ENCODE results near the gene FXYD5. TPM values are rescaled to one million over a fixed set of nuclear protein-coding genes. Genes with fewer than 3 reads are reported as not detected.
"Not testable (repeated sequence)": the region's sequence is repeated elsewhere in the genome, so short reads cannot be mapped to it uniquely, and the experiment has no call there.

The FXYD5 gene
- total RNA-seq, 1 experiment from 2014 or later, result 42.6 TPM

DNA sequence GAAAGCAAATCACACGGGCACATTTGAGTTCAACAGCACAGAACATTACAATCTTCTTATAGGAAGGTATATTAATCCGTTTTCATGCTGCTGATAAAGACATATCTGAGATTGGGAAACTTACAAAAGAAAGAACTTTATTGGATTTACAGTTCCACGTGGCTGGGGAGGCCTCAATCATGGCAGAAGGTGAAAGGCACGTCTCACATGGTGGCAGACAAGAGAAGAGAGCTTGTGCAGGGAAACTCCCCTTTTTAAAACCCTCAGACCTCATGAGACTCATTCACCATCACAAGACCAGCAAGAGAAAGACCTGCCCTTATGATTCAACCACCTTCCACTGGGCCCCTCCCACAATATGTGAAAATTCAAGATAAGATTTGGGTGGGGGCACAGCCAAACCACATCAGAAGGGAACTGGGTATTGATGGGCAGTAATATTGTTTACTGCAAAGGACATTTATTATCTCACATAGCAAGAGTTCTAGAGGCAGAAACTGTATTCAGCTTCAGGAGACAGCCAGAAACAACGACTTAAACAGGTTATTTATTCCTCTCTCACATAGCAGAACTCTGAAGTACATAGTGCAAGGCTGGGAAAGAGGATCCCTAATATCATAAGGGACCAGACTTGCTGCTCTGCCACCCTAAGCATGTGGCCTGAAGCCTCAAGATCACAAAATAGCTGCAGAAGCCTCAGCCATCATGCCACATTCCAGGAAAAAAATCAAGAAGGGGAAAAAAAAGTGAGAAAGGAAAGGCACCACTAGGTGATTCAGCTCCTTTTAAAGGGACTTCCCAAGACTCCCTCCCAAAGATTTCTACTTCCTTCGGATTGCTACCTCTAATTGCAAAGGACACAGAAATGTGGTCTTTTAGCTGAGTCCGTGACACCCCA, 23.1 kb downstream of the FXYD5 start:
- H3K36me3 ChIP-seq, result no peaks in the 10 kb centered on the region
- peak in 1 of 2 experiments; percentile 9 for DNase-seq (ENCODE audit: low read depth in 1 of 2, low spot score in 2 of 2)
- no peaks in the 10 kb centered on the region for H3K4me1 ChIP-seq (replicated peaks)
- H3K9me3 ChIP-seq (replicated peaks), result no peaks in the 10 kb centered on the region
- no peaks in the 10 kb centered on the region; the same call in 1 of the 2 replicates for H3K27me3 ChIP-seq (replicated peaks)
- H3K4me3 ChIP-seq, result no peak overlapping the region
- no peak overlapping the region for H3K27ac ChIP-seq

DNA sequence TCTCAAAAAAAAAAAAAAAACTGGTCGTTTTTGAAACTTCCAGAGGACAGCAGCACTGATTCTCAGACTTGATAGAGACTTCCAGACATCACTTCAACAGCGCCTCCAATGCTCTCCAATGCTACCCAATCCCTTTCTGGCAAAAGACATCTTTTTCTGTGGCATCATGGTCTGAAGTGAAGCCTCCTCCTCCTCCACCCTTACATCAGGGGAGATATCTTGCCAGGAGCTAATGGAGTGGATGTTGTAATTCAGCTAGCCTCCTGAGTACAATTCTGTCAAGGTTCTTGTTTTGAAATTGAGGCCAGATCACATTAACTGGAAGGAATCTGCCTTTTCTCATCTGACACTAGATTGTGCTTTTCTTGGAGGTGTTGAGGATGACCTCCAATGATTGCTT, 24.2 kb downstream of the FXYD5 start:
- no peaks in the 10 kb centered on the region for H3K36me3 ChIP-seq
- H3K9me3 ChIP-seq (replicated peaks), result no peaks in the 10 kb centered on the region
- H3K4me3 ChIP-seq, result no peak overlapping the region
- peak in 1 of 2 experiments; percentile 2 for DNase-seq (ENCODE audit: low read depth in 1 of 2, low spot score in 2 of 2)
- no peaks in the 10 kb centered on the region for H3K4me1 ChIP-seq (replicated peaks)
- no peaks in the 10 kb centered on the region; the same call in 1 of the 2 replicates for H3K27me3 ChIP-seq (replicated peaks)
- H3K27ac ChIP-seq, result no peak overlapping the region

DNA sequence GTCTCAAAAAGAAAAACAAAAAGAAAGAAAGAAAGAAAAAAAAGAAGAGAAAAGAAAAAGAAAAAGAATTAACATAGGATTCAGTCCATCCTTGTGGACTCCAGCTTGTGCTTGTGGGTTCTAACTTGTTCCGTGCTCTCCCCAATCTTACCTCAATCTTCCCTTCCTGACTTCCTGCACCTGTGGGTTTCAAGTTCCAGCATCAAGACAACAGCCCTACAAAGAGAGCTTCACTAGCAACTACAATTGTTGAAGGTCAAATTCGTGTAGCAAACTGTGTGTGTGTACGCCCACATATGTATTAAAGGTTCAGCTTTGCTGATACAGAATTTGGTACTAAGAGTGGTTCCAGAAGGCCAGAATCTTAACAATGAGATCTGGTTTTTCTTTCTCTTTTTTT, 25.3 kb downstream of the FXYD5 start:
- Histone ChIP-seq H3K9me3 (replicated peaks) (no peaks in the 10 kb centered on the region), H3K4me1 (replicated peaks) (no peaks in the 10 kb centered on the region), H3K27me3 (replicated peaks) (no peaks in the 10 kb centered on the region; the same call in 1 of the 2 replicates), H3K36me3 (no peaks in the 10 kb centered on the region), H3K4me3 (no peak overlapping the region), H3K27ac (no peak overlapping the region)
- DNase-seq (ENCODE audit: low read depth in 1 of 2, low spot score in 2 of 2), result no peak

DNA sequence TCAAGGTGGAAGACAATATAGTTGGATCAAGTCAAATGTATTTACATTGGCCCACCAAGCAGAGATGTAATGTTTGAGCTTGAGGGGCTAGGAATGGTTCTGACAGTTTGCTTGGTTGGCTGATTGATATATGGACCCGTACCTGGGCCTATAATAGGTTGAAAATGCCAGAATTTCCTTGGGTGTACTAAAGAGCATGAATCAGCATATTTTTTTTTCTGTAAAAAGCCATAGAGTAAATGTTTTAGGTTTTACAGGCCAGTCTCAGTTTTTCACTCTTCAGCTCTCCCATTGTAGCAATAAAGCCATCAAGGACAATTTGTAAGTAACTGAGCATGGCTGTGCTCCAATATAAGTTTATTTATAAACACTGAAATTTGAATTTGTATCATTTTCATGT, 26.9 kb downstream of the FXYD5 start:
- Histone ChIP-seq H3K27ac (no peak overlapping the region), H3K36me3 (no peaks in the 10 kb centered on the region), H3K9me3 (replicated peaks) (no peaks in the 10 kb centered on the region), H3K4me3 (no peak overlapping the region), H3K4me1 (replicated peaks) (no peaks in the 10 kb centered on the region), H3K27me3 (replicated peaks) (no peaks in the 10 kb centered on the region; the same call in 1 of the 2 replicates)
- no peak for DNase-seq (ENCODE audit: low read depth in 1 of 2, low spot score in 2 of 2)

DNA sequence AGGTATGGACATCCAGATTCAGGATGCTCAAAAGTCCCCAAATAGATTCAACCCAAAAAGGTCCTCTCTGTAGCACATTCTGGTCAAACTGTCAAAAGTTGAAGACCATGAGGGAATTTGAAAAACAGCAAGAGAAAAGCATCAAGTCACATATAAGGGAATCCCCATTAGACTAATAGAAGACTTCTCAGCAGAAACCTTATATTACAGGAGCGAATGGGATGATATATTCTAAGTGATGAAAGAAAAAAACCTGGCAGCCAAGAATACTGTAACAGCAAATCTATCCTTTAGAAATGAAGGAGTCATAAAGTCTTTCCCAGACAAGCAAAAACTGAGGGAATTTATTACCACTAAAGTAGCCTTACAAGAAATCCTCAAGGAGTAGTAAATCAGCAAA, 29.7 kb downstream of the FXYD5 start:
- no peak for DNase-seq (ENCODE audit: low read depth in 1 of 2, low spot score in 2 of 2)
- H3K9me3 ChIP-seq (replicated peaks), result no peaks in the 10 kb centered on the region
- peaks cover 2% of the 10 kb centered on the region; the same call in 1 of the 2 replicates for H3K27me3 ChIP-seq (replicated peaks)
- no peaks in the 10 kb centered on the region for H3K36me3 ChIP-seq
- no peak overlapping the region for H3K4me3 ChIP-seq
- no peaks in the 10 kb centered on the region for H3K4me1 ChIP-seq (replicated peaks)
- no peak overlapping the region for H3K27ac ChIP-seq

DNA sequence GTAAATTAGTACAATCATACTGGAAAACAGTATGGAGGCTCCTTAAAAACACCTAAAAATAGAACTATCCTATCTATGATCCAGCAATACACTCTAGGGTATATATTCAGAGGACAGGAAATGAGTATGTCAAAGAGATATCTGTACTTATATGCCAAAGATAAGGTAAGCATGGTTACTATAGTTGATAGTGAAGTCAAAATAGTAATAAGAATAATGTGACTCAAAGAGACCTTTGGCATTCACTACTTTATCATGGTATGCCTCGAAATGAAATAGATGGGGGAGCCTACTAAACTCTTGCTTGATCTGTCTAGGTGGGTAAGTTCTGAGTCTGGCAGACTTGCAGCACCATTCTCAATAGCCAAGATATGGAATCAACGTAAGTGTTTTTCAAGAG, 30.3 kb downstream of the FXYD5 start:
- Histone ChIP-seq H3K4me3 (no peak overlapping the region), H3K36me3 (no peaks in the 10 kb centered on the region), H3K27ac (no peak overlapping the region), H3K4me1 (replicated peaks) (no peaks in the 10 kb centered on the region), H3K27me3 (replicated peaks) (peaks cover 2% of the 10 kb centered on the region; the same call in 1 of the 2 replicates), H3K9me3 (replicated peaks) (no peaks in the 10 kb centered on the region)
- DNase-seq (ENCODE audit: low read depth in 1 of 2, low spot score in 2 of 2), result no peak

DNA sequence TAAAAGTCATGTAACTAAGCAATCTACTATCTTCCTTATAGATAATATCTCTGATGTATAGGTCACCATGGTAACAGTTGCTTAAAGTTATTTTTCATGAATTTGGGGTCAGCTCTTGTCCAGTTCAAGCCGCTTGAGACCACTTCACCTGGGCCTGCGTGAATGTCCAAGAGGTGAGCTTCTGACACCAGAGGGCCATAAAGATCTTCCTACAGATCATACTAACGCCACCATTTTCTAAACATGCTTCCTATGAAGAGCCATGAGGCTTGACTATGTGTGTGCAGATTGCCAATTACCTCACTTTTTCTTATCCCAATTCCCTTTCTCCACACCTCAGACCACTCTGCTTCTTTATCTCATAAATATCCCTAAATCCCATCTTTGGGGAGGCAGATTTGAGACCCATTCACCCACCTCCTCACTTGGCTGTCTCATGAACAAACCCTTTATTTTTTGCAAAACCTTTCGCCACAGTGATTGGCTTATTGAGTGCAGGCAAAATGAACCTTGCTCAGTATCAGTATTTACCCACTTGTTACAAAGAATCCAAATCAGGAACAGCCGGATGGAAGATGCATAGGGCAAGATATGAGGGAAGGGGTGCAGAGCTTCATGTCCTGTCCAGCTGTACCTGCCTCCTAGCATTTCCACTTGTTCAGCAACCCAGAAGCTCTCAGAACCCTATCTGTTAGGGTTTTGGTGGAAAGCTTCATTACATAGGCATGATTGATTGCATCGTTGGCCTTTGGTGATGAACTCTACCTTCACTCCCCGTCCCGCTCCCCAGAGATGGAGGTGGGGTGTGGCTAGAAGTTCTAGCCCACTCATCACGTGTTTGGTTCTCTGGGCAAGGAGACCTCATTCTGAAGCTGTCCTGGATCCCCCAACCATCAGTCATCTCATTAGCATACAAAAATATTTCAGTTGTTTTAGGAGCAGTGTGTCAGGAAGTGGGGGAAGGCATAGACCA, 39.8 kb downstream of the FXYD5 start:
- H3K27me3 ChIP-seq (replicated peaks), result no peaks in the 10 kb centered on the region; the same call in 1 of the 2 replicates
- no peak overlapping the region for H3K27ac ChIP-seq
- no peaks in the 10 kb centered on the region for H3K4me1 ChIP-seq (replicated peaks)
- H3K36me3 ChIP-seq, result no peaks in the 10 kb centered on the region
- no peaks in the 10 kb centered on the region for H3K9me3 ChIP-seq (replicated peaks)
- no peak overlapping the region for H3K4me3 ChIP-seq
- no peak for DNase-seq (ENCODE audit: low read depth in 1 of 2, low spot score in 2 of 2)

DNA sequence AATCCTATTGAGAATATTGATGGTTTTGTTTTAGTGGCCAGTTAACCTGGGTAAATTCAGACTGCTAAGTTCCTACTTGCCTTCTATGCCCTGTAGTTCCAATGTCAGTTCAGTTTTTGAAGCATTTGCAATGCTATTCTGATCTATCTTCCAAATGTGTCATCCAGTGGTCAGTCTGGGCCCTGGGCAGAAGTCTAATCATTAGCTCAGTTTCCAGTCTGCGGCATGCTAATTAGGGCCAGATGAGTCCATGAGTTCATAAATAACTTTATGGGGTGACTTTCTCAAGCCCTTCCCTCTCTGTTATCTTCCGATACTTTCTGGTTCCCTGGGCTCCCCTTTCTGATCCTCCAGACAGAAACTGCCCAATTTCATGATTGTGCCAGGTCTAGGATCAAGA, 41.3 kb downstream of the FXYD5 start:
- Histone ChIP-seq H3K9me3 (replicated peaks) (no peaks in the 10 kb centered on the region), H3K27me3 (replicated peaks) (peaks cover 2% of the 10 kb centered on the region; the same call in 1 of the 2 replicates), H3K4me3 (no peak overlapping the region), H3K27ac (no peak overlapping the region), H3K36me3 (no peaks in the 10 kb centered on the region), H3K4me1 (replicated peaks) (no peaks in the 10 kb centered on the region)
- no peak for DNase-seq (ENCODE audit: low read depth in 1 of 2, low spot score in 2 of 2)

DNA sequence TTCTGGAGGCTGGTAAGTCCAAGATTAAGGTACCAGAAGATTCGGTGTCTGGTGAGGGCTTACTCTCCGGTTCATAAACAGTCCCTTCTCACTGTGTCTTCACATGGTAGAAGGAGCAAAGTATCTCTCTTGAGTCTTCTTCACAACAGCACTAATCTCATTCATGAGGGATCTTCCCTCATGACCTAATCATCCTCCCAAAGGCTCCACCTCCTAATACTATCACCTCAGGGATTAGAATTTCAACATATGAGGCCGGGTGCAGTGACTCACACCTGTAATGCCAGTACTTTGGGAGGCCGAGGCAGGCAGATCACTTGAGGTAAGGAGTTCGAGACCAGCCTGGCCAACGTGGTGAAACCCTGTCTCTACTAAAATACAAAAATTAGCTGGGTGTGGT, 42.3 kb downstream of the FXYD5 start:
- not testable (repeated sequence) for H3K36me3 ChIP-seq; H3K27me3 ChIP-seq (replicated peaks); H3K9me3 ChIP-seq (replicated peaks); H3K27ac ChIP-seq; DNase-seq (ENCODE audit: low read depth in 1 of 2, low spot score in 2 of 2); H3K4me1 ChIP-seq (replicated peaks); H3K4me3 ChIP-seq

DNA sequence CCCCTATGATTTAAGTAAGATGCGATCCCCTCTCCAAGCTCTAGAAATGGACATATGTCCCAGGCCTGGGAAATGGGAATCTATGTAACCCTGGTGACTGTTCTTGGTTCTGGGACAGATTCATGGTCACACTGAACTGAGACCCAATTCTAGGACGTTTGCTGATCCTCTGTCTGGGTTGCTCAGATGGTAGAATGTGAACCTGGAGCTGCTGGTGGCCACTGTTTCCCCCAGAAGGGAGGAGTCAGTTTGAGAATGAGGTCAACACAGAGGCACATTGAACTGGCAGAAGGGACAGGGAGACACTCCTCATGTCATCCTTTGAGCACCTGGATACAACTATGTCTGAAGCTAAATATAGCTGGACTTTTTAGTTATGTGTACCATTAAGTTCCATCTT, 44.9 kb downstream of the FXYD5 start:
- Histone ChIP-seq H3K4me3 (no peak overlapping the region), H3K4me1 (replicated peaks) (no peaks in the 10 kb centered on the region), H3K9me3 (replicated peaks) (no peaks in the 10 kb centered on the region), H3K36me3 (no peaks in the 10 kb centered on the region), H3K27ac (no peak overlapping the region), H3K27me3 (replicated peaks) (0 out of 2 replicates have a peak, but pooled peaks cover 2% of the 10 kb centered on the region)
- no peak for DNase-seq (ENCODE audit: low read depth in 1 of 2, low spot score in 2 of 2)

DNA sequence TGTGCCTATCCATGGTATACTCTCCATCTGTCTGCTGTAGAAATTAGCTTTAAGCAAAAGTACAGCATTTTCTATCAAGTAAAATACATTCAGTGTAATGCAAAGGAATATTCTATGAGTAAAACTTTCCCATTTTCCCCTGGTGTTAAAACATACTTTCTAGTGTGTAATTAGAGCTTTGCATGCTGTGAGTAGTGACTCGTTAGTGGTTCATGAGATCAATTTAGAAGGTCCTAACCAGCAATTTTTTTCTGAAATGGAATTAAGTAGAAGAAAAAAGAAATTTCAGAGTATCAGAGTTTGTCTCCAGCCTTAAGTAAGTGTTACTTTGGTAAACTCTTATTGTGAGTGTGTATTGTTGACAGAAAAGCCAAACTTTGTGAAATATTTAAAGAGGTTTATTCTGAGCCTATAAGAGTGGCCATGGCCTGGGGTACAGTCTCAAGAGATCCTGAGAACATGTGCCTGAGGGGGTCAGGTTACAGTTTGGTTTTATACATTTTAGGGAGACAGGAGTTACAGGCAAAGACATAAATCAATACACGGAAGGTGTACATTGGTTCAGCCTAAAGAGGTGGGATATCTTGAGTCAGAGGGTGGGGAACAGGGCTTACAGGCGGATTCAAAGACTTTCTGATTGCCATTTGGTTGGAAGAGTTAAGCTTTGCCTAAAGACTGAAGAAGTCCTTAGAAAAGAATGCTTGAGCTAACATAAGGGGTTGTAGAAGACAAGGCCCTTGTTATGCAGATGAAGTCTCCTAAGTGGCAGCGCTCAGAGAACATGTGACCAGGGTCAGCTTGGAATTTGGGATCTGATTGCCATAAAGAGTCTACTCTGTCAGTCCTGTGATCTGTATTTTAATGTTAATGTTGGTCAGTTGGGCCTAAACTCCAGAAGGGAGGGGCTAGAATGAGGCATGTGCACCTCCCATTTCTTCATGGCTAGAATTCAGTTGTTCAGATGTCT, 48.5 kb downstream of the FXYD5 start:
- no peak overlapping the region for H3K27ac ChIP-seq
- no peak for DNase-seq (ENCODE audit: low read depth in 1 of 2, low spot score in 2 of 2)
- no peaks in the 10 kb centered on the region for H3K36me3 ChIP-seq

DNA sequence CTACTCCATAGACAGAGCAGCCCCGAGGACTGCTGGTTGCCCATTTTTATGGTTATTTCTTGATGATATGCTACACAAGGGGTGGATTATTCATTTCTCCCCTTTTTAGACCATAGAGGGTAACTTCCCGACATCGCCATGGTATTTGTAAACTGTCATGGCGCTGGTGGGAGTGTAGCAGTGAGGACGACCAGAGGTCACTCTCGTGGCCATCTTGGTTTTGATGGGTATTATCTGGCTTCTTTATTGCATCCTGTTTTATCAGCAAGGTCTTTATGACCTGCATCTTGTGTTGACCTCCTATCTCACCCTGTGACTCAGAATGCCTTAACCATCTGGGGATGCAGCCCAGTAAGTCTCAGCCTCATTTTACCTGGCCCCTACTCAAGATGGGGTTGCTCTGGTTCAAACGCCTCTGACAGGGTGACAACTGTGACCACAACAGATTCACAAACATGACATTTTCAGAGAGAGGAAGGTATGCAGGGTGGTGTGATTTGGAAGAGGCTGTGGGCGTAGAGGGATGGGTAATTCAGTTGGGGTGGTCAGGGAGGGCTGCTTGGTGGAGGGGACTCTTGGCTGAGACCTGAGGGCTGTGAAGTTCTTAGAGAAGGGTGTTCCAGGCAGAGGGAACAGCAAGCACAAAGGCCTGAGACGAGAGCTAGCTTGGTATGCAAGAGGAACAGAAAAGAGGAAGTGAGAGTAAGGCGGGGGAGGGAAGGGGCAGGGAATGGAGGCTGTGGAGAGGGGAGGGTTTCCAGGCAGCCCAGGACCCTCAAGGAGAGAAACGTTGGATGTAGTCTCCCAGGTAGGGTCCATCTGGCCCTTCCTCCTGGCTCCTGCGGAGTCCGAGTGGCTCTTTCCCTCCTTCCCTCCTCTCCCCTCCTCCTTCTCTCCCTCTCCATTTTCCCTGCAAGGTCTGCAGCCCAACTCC, 50.5 kb downstream of the FXYD5 start:
- no peak for DNase-seq (ENCODE audit: low read depth in 1 of 2, low spot score in 2 of 2)
- H3K4me3 ChIP-seq, result no peak overlapping the region
- H3K4me1 ChIP-seq (replicated peaks), result no peaks in the 10 kb centered on the region
- 0 out of 2 replicates have a peak, but pooled peaks cover 2% of the 10 kb centered on the region for H3K27me3 ChIP-seq (replicated peaks)
- H3K27ac ChIP-seq, result no peak overlapping the region
- no peaks in the 10 kb centered on the region for H3K9me3 ChIP-seq (replicated peaks)
- no peaks in the 10 kb centered on the region for H3K36me3 ChIP-seq

More for the DNA sequence above, 48.5 kb downstream of the FXYD5 start:
- no peaks in the 10 kb centered on the region for H3K4me1 ChIP-seq (replicated peaks)
- H3K9me3 ChIP-seq (replicated peaks), result no peaks in the 10 kb centered on the region
- H3K4me3 ChIP-seq, result no peak overlapping the region
- 0 out of 2 replicates have a peak, but pooled peaks cover 2% of the 10 kb centered on the region for H3K27me3 ChIP-seq (replicated peaks)

Measured in SJSA1 (cell line).